Kidney epithelial cell (primary cell): ENCODE data around the gene GPR21. TPM values are rescaled to one million over a fixed set of nuclear protein-coding genes. Genes with fewer than 3 reads are reported as not detected.

Experiments
- DNase-seq: peaks from one replicate; pipeline ENCODE4 v3.0.0-alpha.2; 2010; ENCODE audit warnings: low read depth
- H3K27me3 ChIP-seq: 2 replicates; pipeline ENCODE4 v1.6.0; 2011; ENCODE audit warnings: low read length; ENCODE audit not compliant: control insufficient read depth, insufficient read depth
- H3K36me3 ChIP-seq: 2 replicates; pipeline ENCODE4 v1.5.1; 2011; ENCODE audit warnings: low read length; ENCODE audit not compliant: control insufficient read depth, insufficient read depth
- H3K4me3 ChIP-seq: 2 replicates; pipeline ENCODE4 v1.5.1; 2011; ENCODE audit warnings: low read depth, mild to moderate bottlenecking, control low read depth, low read length
- CTCF ChIP-seq: IDR thresholded peaks from 2 replicates; pipeline ENCODE4 v1.5.1; 2011; ENCODE audit warnings: mild to moderate bottlenecking, moderate library complexity, low read length, control low read depth, inconsistent platforms; ENCODE audit not compliant: insufficient read depth, poor library complexity, severe bottlenecking
- total RNA-seq: library from RNA; depleted of rRNA; stranded (reverse); fragments of >200 nt; gene quantifications from 2 replicates; pipeline ENCODE4 v1.2.3, GENCODE V29; 2015

Gene GPR21
- total RNA-seq, 1 donor from 2014 or later: 0.63 TPM

GRCh38 chr9:122998448-122998847 is 35.0 kb upstream of the GPR21 start:
- Histone ChIP-seq H3K27me3 (no peaks in the 10 kb centered on the region), H3K4me3 (no peak overlapping the region), H3K36me3 (no peaks in the 10 kb centered on the region)
- no peak for DNase-seq
- no peak for TF ChIP-seq CTCF

DNA sequence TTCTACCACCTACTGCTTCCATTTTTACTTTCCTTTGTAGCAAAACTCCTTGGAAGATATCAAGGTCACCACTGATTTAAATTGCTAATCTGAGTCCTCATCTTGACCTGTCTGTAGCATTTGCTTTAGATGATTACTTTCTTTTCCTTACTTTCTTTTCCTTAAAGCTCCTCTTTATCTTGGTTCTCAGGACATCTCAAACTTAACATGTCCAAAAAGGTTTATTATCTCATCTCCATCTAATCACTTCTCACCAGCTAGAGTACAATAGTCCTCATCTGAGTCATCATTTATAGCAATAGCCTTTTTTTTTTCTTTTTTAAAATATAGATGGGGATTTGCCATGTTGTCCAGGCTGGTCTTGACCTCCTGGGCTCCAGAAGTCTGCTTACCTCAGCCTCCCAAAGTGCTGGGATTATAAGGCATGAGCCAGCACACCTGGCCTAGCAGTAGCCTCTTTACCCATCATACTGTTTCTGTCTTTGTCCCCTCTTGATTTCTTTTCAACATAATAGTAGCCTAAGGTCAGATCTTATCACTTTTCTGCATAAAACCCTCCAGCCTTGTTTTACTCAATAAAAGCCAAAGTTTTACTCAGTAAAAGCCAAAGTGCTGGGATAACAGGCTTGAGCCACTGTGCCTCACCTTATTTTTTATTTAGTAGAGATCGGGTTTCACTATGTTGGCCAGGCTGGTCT is 32.9 kb upstream of the GPR21 start:
- no peak for DNase-seq
- TF ChIP-seq CTCF: no peak
- H3K36me3 ChIP-seq: no peaks in the 10 kb centered on the region
- H3K4me3 ChIP-seq: no peak overlapping the region
- no peaks in the 10 kb centered on the region for H3K27me3 ChIP-seq

- no peak overlapping the region for H3K4me3 ChIP-seq
- DNase-seq: no peak
- no peaks in the 10 kb centered on the region for H3K36me3 ChIP-seq
- no peaks in the 10 kb centered on the region for H3K27me3 ChIP-seq
- TF ChIP-seq CTCF: no peak
Measured at GRCh38 chr9:123002754-123003153, 30.7 kb upstream of the GPR21 start.

- no peak for DNase-seq
- Histone ChIP-seq H3K36me3 (no peaks in the 10 kb centered on the region), H3K27me3 (no peaks in the 10 kb centered on the region), H3K4me3 (no peak overlapping the region)
- TF ChIP-seq CTCF: no peak
Measured at GRCh38 chr9:123003466-123003865, 30.0 kb upstream of the GPR21 start.

GRCh38 chr9:123005964-123006363 is 27.5 kb upstream of the GPR21 start:
- no peaks in the 10 kb centered on the region for H3K36me3 ChIP-seq
- no peak for DNase-seq
- no peak for TF ChIP-seq CTCF

GRCh38 chr9:123007269-123007668 is 26.2 kb upstream of the GPR21 start:
- TF ChIP-seq CTCF: no peak
- H3K36me3 ChIP-seq: no peaks in the 10 kb centered on the region

More at GRCh38 chr9:123005964-123006363, 27.5 kb upstream of the GPR21 start:
- Histone ChIP-seq H3K4me3 (no peak overlapping the region), H3K27me3 (no peaks in the 10 kb centered on the region)

More at GRCh38 chr9:123007269-123007668, 26.2 kb upstream of the GPR21 start:
- H3K4me3 ChIP-seq: no peak overlapping the region
- H3K27me3 ChIP-seq: no peaks in the 10 kb centered on the region
- DNase-seq: no peak
